NCI-H69 (cell line): Measurements from ENCODE around the gene PAX3.
"Not testable (repeated sequence)": the region's sequence is repeated elsewhere in the genome, so short reads cannot be mapped to it uniquely, and the experiment has no call there.

ENCODE experiments used
- DNase-seq: peaks from one replicate; lab custom pipeline; 2025; lab: John Stamatoyannopoulos, UW

PAX3 gene

DNA sequence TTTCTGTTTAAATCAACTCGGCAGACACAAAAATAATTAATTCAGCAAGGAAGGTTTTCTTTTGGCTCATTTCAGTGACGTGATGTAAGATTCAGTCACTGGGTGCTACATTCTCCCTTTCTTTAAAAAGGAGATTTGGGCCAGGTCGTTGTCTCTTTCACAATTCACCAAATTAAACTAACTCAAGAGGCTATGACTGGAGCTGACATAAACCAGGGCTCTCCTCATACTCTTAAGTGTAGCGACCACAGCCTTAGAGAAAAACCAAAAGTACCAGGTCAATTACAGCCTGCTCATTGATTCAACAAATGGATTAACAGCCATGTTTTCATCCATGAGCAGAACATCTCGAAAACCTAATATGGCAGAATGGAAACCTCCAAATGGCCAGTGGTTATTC, 85.7 kb downstream of the PAX3 start:
- DNase-seq, result no peak

DNA sequence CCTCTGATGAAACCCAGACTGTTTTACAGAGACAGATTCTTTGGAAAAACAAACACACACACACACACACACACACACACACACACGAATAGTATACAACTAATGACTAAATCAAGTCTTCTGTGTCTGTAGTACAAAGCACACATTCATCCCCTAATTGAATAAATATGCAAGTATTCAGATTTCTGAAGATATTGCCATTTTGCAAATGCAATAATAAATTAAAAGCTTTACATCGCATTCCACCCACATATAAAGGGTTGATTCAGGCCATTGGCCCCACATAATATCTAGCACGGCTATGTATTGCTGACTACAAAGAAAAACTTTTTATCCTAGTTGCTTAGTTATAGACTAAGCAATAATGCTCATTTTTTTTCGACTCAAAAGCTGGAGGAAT, 86.2 kb downstream of the PAX3 start:
- no peak for DNase-seq

DNA sequence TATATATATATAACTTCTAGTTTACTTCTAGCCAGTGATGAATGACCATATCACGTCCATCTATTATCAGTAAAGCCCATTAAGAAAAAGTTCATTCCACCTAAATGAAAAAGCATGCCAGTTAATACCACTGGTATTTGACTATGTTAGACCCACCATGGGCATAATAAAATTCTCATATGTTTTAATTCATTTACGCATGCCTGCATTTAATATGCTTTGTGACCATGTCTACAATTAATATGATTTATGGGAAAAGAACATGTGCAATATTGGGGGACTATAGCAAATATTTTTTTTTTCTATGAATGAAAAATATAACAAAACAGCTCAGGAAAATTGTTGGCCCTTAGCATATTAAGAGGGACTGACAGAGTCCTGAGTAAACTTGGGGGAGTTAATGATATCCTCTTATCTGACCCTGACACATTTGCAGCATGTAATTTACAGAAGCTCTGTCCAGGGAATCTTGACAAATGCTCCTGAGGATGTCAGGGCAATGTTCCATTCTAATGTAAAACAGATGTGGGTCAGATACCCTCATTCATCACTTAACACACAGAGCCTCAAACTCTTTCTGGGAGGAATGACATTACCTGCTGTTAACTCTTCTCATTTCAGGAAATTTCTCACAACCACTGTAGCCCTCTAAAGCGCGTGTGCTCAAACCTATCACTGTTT, 90.6 kb downstream of the PAX3 start:
- DNase-seq, result no peak

- DNase-seq, result no peak
Observed at GRCh38 chr2:222205136-222205535, 93.7 kb downstream of the PAX3 start.

DNA sequence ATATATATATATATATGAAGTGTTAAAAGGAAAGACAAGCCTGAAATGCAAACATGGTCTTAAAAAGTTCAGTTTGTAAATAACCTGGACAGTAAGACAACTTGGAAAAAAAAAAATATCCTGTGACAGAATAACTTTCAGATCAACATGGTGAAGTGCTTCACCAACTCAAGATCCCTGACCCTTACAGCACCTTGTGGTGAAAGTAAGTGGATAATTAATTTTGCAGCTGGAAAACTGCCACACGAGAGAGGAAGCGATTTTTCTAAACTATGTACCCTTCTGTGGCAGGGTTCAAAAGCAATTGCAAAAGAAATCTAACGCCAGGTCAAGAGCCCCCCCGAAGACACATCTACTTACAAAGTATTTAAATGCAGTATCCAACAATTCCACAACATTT, 95.8 kb downstream of the PAX3 start:
- no peak for DNase-seq

DNA sequence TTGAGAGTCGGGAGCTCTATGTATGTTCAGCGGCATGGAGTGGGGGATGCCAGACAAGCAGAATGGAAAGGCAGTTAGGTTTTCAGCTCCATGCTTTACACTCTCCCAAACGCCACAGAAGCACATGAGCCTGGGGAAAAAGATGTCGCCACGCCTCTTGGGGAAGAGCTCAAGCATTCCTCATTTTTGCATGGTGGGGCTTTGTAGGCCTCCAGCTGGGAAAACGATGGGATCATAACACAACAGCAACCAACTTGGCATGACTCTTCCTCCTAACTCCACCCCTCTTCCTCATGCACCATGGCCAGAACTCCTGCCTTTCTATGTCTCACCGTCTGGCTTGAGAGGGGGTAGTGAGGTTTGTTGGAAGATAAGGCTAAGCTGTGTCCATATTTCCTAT, 102.6 kb downstream of the PAX3 start:
- DNase-seq, result no peak

- DNase-seq, result no peak
Observed at GRCh38 chr2:222194669-222195068, 104.1 kb downstream of the PAX3 start.

GRCh38 chr2:222193328-222193983, 105.3 kb downstream of the PAX3 start:
- no peak for DNase-seq

GRCh38 chr2:222180619-222181018, 118.2 kb downstream of the PAX3 start:
- no peak for DNase-seq

- DNase-seq, result peak; percentile 12
Observed at GRCh38 chr2:222179592-222179991, 119.2 kb downstream of the PAX3 start.

DNA sequence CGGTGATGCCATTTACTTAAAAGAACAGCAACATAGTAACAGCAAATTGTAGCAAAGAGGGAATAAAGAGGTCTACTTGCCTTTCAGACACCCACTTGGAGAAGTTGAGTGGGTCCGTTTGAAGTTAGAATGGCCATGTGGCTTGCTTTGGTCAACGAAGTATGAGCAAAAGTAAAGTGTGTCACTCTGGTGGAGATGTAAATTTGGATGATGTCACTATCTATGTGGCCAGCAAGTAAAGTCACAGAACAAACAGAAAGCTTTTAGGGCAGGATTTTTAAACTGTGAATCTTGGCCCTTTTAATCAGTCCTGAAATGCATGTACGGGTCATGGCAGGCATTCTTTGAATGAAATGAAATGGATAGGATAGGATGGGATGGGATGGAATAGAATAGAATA, 120.3 kb downstream of the PAX3 start:
- no peak for DNase-seq

DNA sequence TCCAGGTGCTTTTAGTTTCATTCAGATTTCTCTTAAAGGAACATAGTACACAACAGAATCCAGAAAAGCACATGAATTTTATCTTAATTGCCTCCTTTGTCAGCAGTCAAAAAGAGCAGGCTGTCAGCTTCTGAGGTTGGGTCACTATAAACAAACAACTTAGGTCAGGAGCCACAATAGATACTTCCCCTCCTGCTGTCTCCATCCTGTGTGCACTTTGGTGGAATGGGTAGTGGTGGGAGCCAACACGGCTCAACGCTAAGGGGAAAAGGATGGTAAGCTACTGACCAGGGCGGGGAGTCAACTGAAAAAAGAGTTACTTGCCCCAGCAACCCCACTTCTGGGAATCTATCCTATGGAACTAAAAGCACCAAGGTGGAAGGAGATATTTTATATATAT, 121.9 kb downstream of the PAX3 start:
- DNase-seq, result peak; percentile 68

GRCh38 chr2:222174450-222174849, 124.3 kb downstream of the PAX3 start:
- DNase-seq, result no peak

DNA sequence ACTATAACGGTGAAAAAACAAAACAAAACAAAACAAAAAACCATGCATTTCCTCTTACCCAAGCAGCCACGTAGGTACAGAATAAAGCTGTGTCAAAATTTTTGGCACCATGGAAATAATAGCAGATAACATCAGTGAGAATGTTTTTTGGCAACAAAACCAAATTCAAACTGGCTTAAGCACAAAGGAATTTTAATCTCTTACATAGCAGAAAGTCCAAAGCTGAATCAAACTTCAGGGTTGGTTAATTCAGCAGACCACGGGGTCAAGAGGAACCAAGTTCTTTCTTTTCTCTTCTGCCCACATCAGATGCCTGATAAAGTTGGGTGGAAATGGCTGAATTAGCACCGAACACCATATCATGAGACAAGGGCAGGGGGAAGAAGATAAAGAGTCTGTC, 129.5 kb downstream of the PAX3 start:
- no peak for DNase-seq

DNA sequence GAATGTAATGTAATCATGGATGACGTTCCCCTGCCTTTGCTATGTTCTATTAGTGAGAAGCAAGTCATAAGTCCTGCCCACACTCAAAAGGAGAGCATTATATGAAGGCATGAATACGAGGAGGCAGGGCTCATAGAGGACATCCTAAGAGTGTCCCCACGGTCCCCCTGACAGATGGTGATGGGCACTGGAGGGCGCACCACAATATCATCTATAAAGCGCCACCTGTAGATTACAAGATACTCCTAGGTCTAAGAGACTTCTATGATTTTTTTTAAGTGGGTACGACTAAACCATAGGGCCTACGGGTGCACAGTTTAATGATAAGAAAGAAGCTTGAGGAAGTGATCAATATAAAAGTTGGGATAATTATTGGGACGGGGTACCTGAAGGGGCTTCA, 131.0 kb downstream of the PAX3 start:
- no peak for DNase-seq

DNA sequence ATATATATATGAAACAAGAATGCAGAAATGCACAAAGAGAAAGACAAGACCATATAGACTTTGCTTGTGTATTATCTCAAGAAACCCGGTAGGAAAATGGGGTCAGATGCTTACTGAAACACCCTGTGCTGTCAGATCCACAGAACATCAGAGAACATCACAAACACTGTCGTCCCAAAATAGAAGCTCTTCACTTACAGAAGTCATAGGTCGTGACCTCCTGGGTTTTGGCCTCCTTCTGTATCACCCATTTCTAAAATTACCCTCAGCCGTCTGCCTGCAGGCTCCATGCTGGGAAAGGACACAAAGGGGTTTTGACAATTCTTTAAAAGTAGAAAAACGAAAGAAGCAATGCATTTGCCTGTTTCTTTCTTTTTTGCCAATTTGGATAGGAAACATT, 137.9 kb downstream of the PAX3 start:
- no peak for DNase-seq

- DNase-seq, result no peak
Observed at GRCh38 chr2:222160125-222160524, 138.7 kb downstream of the PAX3 start.

DNA sequence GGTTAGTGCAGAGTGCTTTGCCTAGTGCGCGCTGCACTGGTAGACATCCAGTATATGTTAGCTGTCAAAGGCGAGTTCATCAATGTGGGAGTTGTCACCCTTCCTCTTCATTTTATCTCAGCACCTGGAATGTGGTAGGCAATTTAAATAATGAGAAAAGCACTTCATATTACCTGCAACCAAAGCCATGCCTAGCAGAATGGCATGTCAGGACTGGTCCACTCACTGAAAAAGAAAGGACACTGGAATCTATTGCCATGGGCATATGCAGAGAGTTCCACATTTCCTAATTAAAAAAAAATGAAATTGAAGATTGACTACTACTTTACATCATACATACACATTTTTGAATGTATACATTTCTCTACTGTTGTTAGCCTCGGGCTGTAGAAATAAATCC, 139.6 kb downstream of the PAX3 start:
- DNase-seq, result no peak

GRCh38 chr2:222155003-222155664, 143.7 kb downstream of the PAX3 start:
- not testable (repeated sequence) for DNase-seq
